Stimulated activated CD8-positive, alpha-beta memory T cell treated with anti-CD3 and anti-CD28 coated beads, Interleukin-12 subunit alpha, Interleukin-12 subunit beta, amount 100 ng/mL, for 24 hours (primary cell): ENCODE measurements around the gene B3GALNT2.

Source experiments
- DNase-seq: peaks from one replicate; pipeline ENCODE4 v3.0.0-alpha.2; 2020; ENCODE audit errors: extremely low read depth

Gene B3GALNT2

DNA sequence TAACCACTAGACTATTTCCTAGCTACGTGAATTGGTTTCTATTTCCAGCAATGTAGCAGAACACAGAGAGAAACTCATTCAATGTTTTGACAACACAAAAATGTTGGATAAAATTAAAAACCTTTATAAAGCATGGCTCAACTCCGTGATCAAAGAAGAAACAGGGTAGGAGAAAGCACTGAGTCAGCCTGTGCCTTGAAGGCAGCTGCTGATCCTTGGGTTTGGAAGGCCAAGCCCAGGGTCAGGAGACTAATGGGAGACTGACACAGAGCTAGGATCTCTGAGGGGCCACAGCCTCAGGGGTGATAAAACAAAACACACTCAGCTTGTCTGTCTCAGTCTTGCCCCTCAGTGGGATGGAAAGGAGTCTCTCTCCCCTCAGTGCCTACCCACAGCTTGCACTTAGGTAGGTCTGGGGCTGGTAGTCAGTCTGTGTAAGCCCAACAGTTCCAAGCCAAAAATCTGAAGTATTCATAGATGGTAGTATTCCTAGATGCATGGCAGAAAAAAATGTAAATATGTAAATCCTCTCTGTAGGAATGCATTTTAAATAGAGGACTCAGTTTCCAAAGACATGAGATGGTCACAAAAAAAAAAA is 53.3 kb downstream of the B3GALNT2 start:
- DNase-seq: no peak

DNA sequence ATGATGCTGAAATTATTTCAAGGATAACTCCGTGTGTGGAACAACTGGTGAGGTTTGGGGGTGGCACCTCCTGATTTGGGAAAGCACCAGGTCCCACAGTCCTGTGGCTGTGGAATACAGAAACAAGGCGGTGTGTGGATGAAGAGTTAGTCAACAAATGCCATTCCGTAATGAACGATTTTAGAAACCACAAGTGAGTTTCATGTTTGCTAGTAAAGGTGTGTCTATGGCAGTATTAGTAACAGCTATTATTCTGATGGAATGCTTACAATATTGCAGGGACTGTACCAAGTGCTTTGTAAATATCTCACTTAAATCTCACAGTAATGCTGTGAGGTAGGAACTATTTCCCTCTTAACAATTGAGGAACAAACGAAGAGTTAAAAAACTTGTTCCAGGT is 53.8 kb downstream of the B3GALNT2 start:
- DNase-seq: no peak

DNA sequence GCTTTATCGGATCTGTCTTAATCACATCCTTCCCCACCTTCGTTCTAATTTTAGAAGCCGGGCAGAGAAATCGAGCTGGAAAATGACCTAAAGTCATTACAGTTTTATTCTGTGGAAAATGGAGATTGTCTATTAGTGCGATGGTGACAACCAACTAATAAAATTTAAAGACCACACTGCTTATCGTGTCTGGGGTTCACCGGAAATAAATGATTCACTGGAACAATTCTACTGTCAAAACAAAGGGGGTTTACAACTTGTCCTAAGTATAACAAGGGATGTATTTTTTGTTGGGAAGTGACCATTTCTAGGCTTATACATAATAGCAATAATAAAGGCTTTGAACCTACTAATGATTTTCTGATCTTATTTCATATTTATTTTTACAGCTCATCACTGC is 55.6 kb downstream of the B3GALNT2 start:
- no peak for DNase-seq

DNA sequence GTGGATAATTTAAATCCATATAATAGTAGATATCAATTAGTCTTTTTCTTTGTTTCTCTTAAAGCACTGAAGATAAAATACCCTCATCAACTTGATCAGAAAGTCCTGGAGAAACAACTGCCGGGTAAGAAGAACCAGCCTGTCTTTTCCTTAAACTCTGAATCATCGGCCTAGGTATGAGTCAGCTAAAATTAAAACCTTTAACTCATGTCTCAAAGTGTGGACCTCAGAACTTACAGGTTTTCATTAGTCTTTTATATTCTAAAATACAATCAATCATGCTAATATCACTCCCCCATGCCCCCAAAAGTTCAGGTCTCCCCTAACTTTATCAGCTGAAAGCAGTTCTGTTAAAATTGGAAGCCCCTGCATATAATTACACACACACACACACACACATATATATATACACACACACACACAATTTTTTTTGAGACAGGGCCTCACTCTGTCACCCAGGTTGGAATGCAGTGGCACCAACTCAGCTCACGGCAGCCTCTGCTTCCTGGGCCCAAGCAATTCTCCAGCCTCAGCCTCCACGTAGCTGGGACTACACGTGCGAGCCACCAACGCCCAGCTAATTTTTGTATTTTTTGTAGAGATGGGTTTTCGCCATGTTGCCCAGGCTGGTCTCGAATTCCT is 61.3 kb downstream of the B3GALNT2 start:
- no peak for DNase-seq

DNA sequence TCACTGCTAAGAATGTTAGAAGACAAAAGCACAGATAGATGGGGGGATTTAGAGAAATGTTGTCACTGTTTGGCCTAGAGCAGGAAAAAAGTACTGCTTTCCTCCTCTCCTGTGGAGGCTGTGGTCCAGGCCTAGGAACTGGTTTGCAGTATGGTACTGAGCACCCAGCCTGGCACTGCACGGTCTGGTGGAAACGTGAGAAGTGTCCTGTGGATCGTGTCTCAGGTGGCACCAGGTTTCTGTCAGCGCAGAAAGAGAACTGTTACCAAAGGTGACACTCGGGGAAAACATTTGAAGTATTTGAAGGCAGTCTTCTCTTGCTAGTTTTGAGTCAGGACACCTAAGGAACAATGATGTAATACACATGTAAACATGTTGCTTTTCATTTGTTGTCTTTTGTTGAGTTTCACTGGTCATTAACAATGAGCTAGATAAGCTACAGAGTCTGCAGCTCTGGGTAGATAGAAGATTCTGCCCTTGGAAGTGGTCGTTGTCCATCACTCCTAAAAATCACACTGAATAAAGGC is 63.0 kb downstream of the B3GALNT2 start:
- DNase-seq: no peak

DNA sequence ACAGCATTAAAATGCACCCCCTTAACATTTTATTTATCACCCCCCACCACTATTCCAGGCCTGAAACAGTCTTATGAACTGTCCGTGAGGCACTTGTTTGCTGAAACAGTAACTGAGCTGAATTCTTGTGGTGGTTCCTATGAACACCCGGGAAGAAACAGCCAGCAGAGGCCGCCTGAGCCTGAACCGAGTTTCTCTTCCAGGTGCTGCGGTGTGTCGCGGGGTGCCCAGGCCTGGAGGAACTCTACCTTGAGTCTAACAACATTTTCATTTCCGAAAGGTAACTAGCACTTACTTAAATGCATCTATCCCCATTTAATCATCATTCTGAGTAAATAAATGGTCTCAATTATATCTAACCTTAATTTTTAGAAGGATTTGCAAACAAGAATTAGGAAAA is 70.3 kb downstream of the B3GALNT2 start:
- no peak for DNase-seq

DNA sequence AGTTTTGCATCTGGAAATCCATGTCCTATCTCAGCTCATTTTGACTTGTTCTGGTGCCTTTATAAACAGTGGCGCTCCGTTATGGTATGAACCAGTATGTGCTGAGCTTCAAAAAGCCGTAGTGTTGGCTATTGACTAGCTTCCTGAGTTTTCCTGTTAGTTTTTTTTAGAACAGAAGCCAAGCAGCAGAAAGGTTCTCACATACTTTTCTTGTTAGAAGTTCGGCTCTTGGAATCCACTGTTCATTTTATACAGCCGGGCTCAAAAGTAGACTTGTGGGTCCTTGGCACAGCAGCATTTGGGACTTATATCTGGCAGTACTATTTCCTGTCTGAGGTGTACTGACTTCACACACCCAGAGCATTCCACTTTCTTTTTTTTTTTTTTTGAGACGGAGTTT is 73.3 kb downstream of the B3GALNT2 start:
- no peak for DNase-seq

DNA sequence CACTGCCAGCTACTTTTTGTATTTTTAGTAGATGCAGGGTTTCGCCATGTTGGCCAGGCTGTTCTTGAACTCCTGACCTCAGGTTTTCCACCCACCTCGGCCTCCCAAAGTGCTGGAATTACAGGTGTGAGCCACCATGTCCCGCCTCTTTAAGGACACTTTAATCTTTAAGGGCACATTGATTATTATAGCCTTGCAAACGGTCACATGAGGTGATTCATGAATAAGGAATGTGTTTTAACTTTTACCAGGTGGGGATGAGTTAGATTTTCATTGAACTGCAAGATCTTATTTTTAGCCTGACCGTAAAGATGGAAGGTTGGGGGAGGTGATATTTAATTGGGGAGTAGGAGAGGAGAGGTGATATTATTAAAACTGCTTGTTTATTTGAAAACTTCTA is 75.1 kb downstream of the B3GALNT2 start:
- DNase-seq: no peak

DNA sequence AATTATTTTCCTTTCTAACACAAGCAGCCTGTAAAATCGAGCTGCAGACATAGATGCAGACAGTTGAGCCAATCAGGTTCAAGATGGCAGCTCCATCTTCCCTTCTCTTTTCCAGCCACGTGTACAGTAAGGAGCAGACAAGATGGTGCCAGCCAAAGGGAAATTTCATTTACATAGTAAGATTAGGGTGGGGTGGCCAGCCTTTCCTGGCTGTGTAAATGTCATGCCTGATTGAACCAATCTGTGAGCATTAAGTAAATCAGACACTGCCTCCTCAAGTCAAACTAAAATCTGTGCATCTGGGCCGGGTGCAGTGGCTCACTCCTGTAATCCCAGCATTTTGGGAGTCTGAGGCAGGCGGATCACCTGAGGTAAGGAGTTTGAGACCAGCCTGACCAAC is 76.8 kb downstream of the B3GALNT2 start:
- DNase-seq: no peak

DNA sequence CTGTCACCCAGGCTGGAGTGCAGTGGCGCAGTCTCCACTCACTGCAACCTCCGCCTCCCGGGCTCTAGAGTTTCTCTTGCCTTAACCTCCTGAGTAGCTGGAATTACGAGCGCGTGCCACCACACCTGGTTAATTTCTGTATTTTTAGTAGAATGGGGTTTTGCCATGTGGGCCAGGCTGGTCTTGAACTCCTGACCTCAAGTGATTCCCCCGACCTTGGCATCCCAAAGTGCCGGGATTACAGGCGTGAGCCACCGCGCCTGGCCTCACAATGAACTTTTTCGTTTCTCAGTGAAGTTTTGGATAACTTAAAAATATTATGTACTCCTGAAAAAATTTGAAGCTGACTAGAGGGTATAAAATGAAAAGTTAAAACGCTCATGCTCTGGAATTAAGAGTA is 77.6 kb downstream of the B3GALNT2 start:
- no peak for DNase-seq

DNA sequence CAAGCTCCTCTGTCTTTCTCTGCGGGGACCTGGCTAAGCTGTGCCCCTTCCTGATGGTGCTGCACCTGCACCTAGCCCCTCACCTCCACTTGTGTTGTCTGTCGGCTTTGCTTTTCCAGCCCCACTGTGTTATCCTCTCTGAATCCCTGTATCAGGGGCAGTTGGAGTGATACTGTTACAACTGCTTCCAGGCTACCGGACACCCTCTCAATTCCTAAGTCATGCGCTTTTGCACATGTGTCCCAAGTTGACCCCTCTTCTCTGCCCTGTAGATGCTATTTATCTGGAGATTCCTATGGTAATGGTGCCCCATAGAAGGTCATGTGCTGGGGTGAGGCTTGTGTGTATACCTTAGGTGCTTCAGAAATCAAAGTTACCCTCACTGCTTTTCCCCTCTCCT is 78.1 kb downstream of the B3GALNT2 start:
- DNase-seq: no peak

DNA sequence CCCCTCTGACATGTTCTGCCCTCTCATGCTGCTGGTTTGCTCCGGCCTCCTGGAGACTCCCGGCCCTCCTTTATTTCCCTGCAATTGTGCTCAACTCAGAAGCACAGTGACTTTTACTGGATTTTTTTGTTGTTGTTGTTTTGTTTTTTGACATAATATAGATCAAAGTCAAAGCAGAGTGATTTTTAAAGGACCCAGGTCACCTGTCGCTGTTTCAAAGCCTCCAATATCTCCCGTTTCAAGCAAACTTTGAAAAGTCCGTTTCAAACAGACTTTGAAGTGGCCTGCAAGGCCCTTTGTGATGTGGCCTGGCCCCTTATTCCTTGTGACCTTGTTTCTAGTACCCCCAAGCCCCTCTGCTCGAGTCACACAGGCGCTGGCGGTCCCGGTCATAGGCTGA is 78.9 kb downstream of the B3GALNT2 start:
- DNase-seq: no peak

DNA sequence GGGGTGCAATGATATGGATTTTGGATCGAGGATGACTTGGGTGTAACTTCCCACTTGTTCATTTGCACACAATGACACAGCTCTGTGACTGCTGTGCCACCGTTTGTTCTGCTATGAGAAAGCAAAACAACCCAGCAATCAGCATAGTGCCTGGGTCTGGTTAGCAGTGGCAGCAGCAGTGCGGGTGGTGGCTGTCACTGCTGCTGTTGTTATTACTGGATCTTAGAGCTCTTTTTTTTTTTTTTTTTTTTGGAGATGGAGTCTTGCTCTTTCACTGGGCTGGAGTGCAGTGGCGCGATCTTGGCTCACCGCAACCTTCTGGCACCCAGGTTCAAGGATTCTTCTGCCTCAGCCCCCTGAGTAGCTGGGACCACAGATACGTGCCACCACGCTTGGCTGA is 80.2 kb downstream of the B3GALNT2 start:
- DNase-seq: no peak

DNA sequence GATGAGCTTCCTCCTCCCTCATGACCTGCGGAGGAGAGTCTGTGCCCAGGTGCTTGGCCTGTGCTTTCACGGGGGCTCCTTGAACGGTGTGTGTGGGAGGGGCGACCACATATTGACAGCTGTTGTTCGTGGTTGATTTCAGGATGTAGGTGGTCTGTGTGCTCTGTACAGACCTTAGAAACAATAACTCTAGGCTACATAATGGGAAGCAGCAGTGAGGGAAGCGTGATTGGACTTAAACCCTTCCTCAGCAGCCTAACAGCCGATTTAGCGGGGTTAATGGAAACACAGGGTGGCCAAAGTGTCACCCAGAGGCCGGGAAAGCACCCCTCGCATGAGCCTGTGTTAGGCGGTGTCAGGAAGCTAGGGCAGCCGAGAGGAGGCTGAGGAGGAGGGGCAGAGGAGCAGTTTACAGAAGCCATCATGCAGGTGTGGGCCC is 81.0 kb downstream of the B3GALNT2 start:
- no peak for DNase-seq

DNA sequence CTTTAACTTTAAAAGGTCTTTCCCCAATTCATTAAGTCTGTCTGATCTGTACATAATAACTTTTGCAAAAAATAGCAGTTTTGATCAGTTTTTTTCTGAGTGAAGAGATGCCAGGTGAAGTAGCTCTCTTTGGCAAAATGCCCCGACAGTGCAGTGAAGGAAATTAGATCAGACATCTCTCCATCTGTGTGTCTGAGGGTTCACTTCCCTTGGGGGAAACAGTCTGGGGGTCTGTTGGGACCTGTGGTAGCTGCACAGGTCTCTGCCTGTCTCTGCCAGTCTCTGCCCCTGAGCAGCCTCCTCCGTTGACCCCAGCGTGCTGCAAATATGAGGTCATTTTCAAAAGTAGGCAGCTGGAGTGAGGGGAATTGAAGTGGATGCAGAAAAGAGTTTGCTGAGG is 82.5 kb downstream of the B3GALNT2 start:
- no peak for DNase-seq

DNA sequence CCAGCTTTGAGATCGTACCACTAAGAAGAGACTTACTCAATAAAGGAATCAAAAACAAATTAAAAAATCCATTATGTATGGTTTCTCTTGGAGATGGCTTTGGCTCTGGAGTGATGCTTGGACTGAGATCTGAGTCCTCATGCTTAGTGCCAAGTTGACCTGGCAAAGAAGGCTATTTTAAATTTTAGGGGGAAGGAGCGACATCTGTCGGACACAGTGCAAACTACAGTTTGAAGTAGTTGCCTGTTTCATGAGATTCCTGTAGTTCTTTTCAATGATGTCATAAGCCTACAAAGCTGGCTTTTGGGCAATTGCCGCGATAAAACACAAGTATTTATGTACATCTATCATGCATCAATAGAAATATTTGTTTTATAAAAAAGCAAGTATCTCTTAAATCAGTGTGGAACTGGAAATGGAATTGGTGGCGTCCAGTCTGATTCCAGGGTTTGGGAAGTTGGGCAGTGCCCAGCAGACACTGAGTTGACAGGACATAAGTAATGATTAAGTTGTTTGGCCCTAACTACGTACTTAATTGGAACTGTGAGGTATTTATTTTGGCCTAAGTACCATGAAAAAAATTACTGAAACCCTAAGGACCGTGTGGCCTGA is 87.1 kb downstream of the B3GALNT2 start:
- DNase-seq: no peak

DNA sequence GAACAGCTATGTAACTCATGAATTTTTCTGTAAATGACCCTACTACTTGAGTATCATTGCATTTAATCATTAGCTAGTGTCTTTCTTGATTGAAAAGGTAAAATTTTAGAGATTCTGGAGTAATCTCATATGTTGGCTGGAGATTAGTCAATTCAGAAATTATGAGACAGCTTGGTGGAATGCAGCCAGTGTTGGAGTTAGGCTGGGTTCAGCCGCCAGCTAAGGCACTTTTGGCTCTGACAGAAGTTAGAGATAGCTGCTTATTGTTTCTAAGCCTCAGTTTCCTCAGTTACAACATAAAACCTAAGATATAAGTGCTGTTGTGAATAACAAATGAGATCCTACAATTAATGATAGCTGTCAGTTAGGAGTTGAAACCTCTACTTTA is 87.6 kb downstream of the B3GALNT2 start:
- DNase-seq: no peak

DNA sequence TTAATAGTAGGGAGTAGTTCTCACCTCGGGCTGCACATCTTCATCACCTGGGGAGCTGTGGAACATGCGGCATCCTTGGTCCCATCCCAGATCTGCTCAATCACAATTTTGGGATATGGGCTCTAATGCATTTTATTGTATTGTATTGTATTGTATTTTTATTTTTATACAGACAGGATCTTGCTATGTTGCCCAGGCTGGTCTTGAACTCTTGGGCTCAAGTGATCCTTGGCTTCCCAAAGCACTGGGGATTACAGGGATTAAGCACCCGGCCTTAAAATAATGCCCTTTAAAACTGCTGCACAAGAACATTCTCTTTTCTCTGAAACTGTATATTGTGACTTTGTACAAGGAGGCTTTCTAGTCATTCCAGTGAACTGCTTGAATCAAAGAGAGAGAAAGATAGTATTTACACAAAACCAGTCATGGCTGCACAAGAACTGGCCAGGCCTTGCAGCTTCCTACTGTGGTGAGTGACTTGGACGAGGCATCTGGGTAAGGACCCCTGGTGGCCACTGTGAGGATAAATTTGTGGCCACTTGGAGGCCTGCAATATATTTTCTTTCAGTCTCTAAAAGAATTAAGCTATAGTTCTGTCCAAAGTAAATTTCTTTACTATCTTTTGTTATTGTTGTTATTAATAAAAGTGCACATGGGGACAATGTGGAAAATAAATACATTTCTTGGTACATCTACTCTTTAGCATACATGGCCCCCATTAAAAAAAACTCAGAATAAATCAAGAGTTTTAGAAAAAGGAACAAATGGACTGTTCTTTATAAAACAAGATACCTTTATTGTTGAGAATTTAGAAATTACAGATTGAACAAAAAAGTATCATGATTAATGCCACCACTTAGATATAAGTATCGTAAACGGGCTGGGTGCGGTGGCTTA is 89.0 kb downstream of the B3GALNT2 start:
- no peak for DNase-seq

DNA sequence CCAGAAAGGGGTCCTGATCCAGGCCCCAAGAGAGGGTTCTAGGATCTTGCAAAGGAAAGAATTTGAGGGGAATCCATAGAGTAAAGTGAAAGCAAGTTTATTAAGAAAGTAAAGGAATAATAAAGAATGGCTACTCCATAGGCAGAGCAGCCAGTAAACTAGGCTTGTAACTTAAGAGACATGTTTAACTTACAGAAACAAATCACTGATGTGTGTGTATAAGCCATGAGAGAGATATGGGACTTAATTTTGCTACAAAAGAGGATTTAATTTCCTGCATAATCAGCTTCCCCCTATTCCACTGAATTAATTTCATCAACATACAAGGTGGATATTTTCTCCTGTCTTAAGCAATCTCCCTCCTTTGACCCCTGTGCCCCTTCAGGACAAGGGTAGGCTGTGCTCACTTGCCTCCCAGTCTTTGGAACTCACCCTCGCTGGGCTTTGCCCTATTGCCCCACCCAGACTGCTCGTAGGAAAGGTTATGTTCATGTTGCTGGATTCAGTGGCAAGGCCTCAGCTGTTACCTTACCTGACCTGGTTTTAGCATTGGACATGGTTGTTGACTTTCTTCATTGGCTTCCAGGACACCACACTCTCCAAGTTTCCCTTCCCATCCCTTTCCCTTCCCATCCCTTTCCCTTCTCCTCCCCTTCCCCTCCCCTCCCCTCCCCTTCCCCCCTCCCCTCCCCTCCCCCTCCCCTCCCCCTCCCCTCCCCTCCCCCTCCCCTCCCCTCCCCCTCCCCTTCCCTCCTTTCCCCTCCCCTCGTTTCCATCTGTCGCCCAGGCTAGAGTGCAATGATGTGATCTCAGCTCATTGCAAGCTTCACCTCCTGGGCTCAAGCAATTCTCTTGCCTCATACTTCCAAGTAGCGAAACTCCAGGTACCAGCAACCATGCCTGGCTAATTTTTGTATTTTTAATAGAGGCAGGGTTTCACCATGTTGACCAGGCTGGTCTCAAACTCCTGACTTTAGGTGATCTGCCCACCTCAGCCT is 92.5 kb downstream of the B3GALNT2 start:
- no peak for DNase-seq

DNA sequence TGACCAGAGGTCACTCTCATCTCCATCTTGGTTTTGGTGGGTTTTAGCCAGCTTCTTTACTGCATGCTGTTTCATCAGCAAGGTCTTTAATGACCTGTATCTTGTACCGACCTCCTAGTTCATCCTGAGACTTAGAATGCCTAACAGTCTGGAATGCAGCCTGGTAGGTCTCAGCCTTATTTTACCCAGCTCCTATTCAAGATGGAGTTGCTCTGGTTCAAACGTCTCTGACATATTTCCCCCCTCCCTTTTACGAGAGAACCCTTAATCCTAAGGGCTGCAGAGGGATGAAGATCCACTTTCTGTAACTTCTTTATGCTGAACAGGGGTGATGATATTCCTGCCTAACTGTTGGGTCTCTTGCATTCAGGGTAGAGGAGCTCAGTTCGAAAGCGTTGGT is 93.8 kb downstream of the B3GALNT2 start:
- DNase-seq: no peak
